H1 (cell line): ENCODE data around the gene GCNT1. TPM values are rescaled to one million over a fixed set of nuclear protein-coding genes. Genes with fewer than 3 reads are reported as not detected.

Source experiments
- CTBP2 ChIP-seq: IDR thresholded peaks from 2 replicates; pipeline ENCODE4 v1.7.0; 2011; ENCODE audit warnings: borderline replicate concordance, mild to moderate bottlenecking, moderate library complexity, mixed read lengths, low read length; ENCODE audit not compliant: insufficient read depth, insufficient read length
- EP300 ChIP-seq, 2 experiments: IDR thresholded peaks; 1 replicate in 1 of 2; 2 replicates in 1 of 2; pipeline ENCODE4 v1.6.1; 2011 to 2012; ENCODE audit warnings: low read depth in 2 of 2, low read length in 2 of 2, mild to moderate bottlenecking in 2 of 2, borderline replicate concordance in 1 of 2, inconsistent platforms in 1 of 2, moderate library complexity in 1 of 2
- MAFK ChIP-seq: IDR thresholded peaks from 2 replicates; pipeline ENCODE4 v1.6.1; 2012; ENCODE audit warnings: low read depth, mild to moderate bottlenecking, improper control_type of control experiment, low read length
- SP2 ChIP-seq: IDR thresholded peaks from 2 replicates; pipeline ENCODE4 v1.6.1; 2012; ENCODE audit warnings: mild to moderate bottlenecking, low read length, inconsistent platforms
- polyA plus RNA-seq, 7 experiments: library from polyadenylated mRNA; depleted of rRNA in 3 of 7; stranded (reverse) in 5 of 7; unstranded in 2 of 7; fragments of >200 nt in 5 of 7; fragments of 200-250 nt in 2 of 7; gene quantifications; 1 replicate in 5 of 7; 2 replicates in 1 of 7; 4 replicates in 1 of 7; pipeline versions ENCODE4 v1.2.1 to v1.2.3, GENCODE V29; 2011 to 2013; ENCODE audit warnings: missing spikeins in 2 of 7, mixed read lengths in 2 of 7
- total RNA-seq: library from RNA; stranded (reverse); fragmentation: NEBNext Ultra II Directional; extraction: Animal tissue kit (Norgen Biotek cat#: 25700); gene quantifications from 2 replicates; pipeline ENCODE4 v1.2.1, GENCODE V29; 2021
- TF ChIP-seq, protein P1 (sequence below): IDR thresholded peaks from 2 replicates; pipeline ENCODE4 v1.6.1; 2012; ENCODE audit warnings: low read length, inconsistent platforms

The GCNT1 gene
- total and polyA plus RNA-seq, 2 of the 8 experiments (the other 6 are each of a cell fraction or from before 2014, with no cell fraction given), result 13.0 to 16.5 TPM

DNA sequence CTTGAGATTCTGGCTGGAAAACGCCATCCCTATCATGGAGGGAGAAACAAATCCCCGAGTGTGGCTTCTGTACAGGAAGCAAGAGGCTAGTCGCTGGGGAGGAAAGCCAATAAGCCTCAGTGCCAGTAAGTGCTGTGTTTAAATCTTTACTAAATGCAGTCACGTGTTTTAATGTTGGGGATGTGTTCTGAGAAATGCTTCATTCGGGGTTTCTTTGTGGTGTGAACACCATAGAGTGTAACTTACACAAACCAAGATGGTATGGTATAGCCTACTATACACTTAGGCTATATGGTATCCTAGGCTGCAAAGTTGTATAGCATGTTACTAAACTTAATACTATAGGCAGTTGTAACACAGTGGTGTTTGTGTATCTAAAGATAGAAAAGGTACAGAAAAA, 94.7 kb downstream of the GCNT1 start (continued):
- TF ChIP-seq, protein P1, sequence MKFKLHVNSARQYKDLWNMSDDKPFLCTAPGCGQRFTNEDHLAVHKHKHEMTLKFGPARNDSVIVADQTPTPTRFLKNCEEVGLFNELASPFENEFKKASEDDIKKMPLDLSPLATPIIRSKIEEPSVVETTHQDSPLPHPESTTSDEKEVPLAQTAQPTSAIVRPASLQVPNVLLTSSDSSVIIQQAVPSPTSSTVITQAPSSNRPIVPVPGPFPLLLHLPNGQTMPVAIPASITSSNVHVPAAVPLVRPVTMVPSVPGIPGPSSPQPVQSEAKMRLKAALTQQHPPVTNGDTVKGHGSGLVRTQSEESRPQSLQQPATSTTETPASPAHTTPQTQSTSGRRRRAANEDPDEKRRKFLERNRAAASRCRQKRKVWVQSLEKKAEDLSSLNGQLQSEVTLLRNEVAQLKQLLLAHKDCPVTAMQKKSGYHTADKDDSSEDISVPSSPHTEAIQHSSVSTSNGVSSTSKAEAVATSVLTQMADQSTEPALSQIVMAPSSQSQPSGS, result no peak
- TF ChIP-seq MAFK (no peak), SP2 (no peak), CTBP2 (no peak), EP300 (IDR thresholded peaks at IDR 0.05; ENCODE audit: borderline replicate concordance in 1 of 2, low read depth in 2 of 2, low read length in 2 of 2) (no peak)

Other genes starting within 250 kb of the GCNT1 start
- gene RFK, start 64.8 kb upstream of the GCNT1 start, total RNA-seq, result 10.6 and 14.9 TPM in 2 replicates
- 3.7 and 4.3 TPM in 2 replicates for gene RFK, start 64.8 kb upstream of the GCNT1 start, polyA plus RNA-seq (2011; rRNA removed)